IMR-90 (cell line): ENCODE measurements around the gene CREBZF. TPM values are rescaled to one million over a fixed set of nuclear protein-coding genes. Genes with fewer than 3 reads are reported as not detected.

Experiments
- ATAC-seq: fragments of 200-7000 bp; cut with Tn5 transposase; 2 replicates; pipeline ENCODE4 v1.9.1; 2020; ENCODE audit warnings: low read depth, mild to moderate bottlenecking, moderate library complexity
- BruUV-seq: library from RNA; stranded (reverse); fragments of 400-500 nt; replicated peaks from 2 replicates; lab custom pipeline; 2021; lab: Mats Ljungman, UMichigan
- CTCF ChIA-PET: fragments of 300-600 bp; formaldehyde crosslinking; extraction: SDS; loops from one replicate; lab custom pipeline; 2021; ENCODE audit warnings: antibody characterized with exemption; lab: Yijun Ruan, JAX
- POLR2A ChIA-PET: fragments of 300-600 bp; sonication (Branson Sonifier 250); formaldehyde crosslinking; loops from one replicate; lab custom pipeline; 2022; ENCODE audit warnings: antibody characterized with exemption; ENCODE audit not compliant: unreplicated experiment; lab: Charles Lee
- DNase-seq: peaks from one replicate; pipeline ENCODE4 v3.0.0; 2013
- H2AFZ ChIP-seq: replicated peaks from 2 replicates; pipeline ENCODE3; 2013; ENCODE audit warnings: low read length, mild to moderate bottlenecking; ENCODE audit not compliant: poor library complexity
- H2AK5ac ChIP-seq: 2 replicates; pipeline ENCODE4 v1.6.1; 2013; ENCODE audit warnings: low read depth, low read length, inconsistent platforms
- H2AK9ac ChIP-seq: replicated peaks from 2 replicates; pipeline ENCODE3; 2013; ENCODE audit warnings: mild to moderate bottlenecking, low read depth, low read length, moderate library complexity; ENCODE audit not compliant: poor library complexity
- H2BK120ac ChIP-seq: 2 replicates; pipeline ENCODE4 v1.6.1; 2013; ENCODE audit warnings: low read depth, low read length, inconsistent platforms
- H2BK15ac ChIP-seq: 3 replicates; pipeline ENCODE4 v1.6.1; 2013; ENCODE audit warnings: low read depth, low read length, inconsistent platforms
- H2BK20ac ChIP-seq: 2 replicates; pipeline ENCODE4 v1.6.1; 2013; ENCODE audit warnings: low read depth, mild to moderate bottlenecking, inconsistent platforms, low read length, moderate library complexity
- H2BK5ac ChIP-seq: 2 replicates; pipeline ENCODE4 v1.6.1; 2013; ENCODE audit warnings: mild to moderate bottlenecking, low read depth, low read length, inconsistent platforms; ENCODE audit not compliant: poor library complexity, severe bottlenecking
- H3K14ac ChIP-seq: replicated peaks from 2 replicates; pipeline ENCODE4 v1.6.1; 2013; ENCODE audit warnings: low read depth, low read length, inconsistent platforms
- H3K18ac ChIP-seq: 2 replicates; pipeline ENCODE4 v1.6.1; 2013; ENCODE audit warnings: low read depth, low read length, control low read depth
- H3K23ac ChIP-seq: 2 replicates; pipeline ENCODE4 v1.6.1; 2013; ENCODE audit warnings: low read depth, low read length, inconsistent platforms
- H3K27ac ChIP-seq: 2 replicates; pipeline ENCODE4 v1.5.1; 2013; ENCODE audit warnings: mild to moderate bottlenecking, control low read depth, low read length; ENCODE audit not compliant: insufficient read depth
- H3K27me3 ChIP-seq: 2 replicates; pipeline ENCODE4 v1.6.1; 2013; ENCODE audit warnings: low read length; ENCODE audit not compliant: control insufficient read depth, insufficient read depth
- H3K36me3 ChIP-seq: 2 replicates; pipeline ENCODE4 v1.6.1; 2013; ENCODE audit warnings: low read length, mixed read lengths; ENCODE audit not compliant: control insufficient read depth, insufficient read depth
- H3K4ac ChIP-seq: 2 replicates; pipeline ENCODE4 v1.6.1; 2013; ENCODE audit warnings: low read depth, low read length, inconsistent platforms
- H3K4me1 ChIP-seq: 2 replicates; pipeline ENCODE4 v1.6.1; 2013; ENCODE audit warnings: low read length, mixed read lengths; ENCODE audit not compliant: control insufficient read depth, insufficient read depth
- H3K4me2 ChIP-seq: 2 replicates; pipeline ENCODE4 v1.6.1; 2013; ENCODE audit warnings: low read depth, mild to moderate bottlenecking, control low read depth, low read length, moderate library complexity
- H3K4me3 ChIP-seq: 2 replicates; pipeline ENCODE4 v1.5.1; 2013; ENCODE audit warnings: low read depth, mild to moderate bottlenecking, control low read depth, low read length, moderate library complexity; ENCODE audit not compliant: insufficient read depth
- H3K56ac ChIP-seq: 2 replicates; pipeline ENCODE4 v1.6.1; 2013; ENCODE audit warnings: low read length, inconsistent platforms; ENCODE audit not compliant: insufficient read depth; ENCODE audit errors: extremely low read depth
- H3K79me1 ChIP-seq, 2 experiments: 2 replicates each; pipeline ENCODE4 v1.6.1; 2013; ENCODE audit warnings: low read length in 2 of 2, inconsistent platforms in 1 of 2, low read depth in 1 of 2
- H3K9ac ChIP-seq: 2 replicates; pipeline ENCODE4 v1.6.1; 2013; ENCODE audit warnings: low read depth, low read length, control low read depth
- H3K9me1 ChIP-seq: 2 replicates; pipeline ENCODE4 v1.6.1; 2013; ENCODE audit warnings: low read length, inconsistent platforms; ENCODE audit not compliant: insufficient read depth
- H3K9me3 ChIP-seq: 2 replicates; pipeline ENCODE4 v1.6.1; 2013; ENCODE audit warnings: low read length; ENCODE audit not compliant: control insufficient read depth, insufficient read depth
- H4K20me1 ChIP-seq: 2 replicates; pipeline ENCODE4 v1.6.1; 2013; ENCODE audit warnings: low read length, inconsistent platforms; ENCODE audit not compliant: insufficient read depth
- H4K5ac ChIP-seq: 2 replicates; pipeline ENCODE4 v1.6.1; 2013; ENCODE audit warnings: mild to moderate bottlenecking, low read depth, low read length, control low read depth
- H4K8ac ChIP-seq, 2 experiments: 2 replicates each; pipeline ENCODE4 v1.6.1; 2013; ENCODE audit warnings: low read depth in 2 of 2, low read length in 2 of 2, control low read depth in 1 of 2, inconsistent platforms in 1 of 2
- H4K91ac ChIP-seq: 2 replicates; pipeline ENCODE4 v1.6.1; 2013; ENCODE audit warnings: low read depth, low read length, inconsistent platforms; ENCODE audit not compliant: insufficient read depth
- CTCF ChIP-seq: conservative IDR thresholded peaks from 2 replicates; pipeline ENCODE4 v1.5.1; 2012; ENCODE audit warnings: mild to moderate bottlenecking, low read depth, low read length, improper control_type of control experiment
- FOS ChIP-seq: fragments of 150-350 bp; IDR thresholded peaks from 2 replicates; pipeline ENCODE4 v1.6.1; 2016; ENCODE audit warnings: low read depth, low read length
- MXI1 ChIP-seq: IDR thresholded peaks from 2 replicates; pipeline ENCODE4 v1.6.1; 2012; ENCODE audit warnings: low read depth, mild to moderate bottlenecking, low read length, moderate library complexity, borderline replicate concordance
- POLR2A ChIP-seq: IDR thresholded peaks from 2 replicates; pipeline ENCODE4 v1.6.1; 2012; ENCODE audit warnings: mild to moderate bottlenecking, low read depth, low read length
- WGBS, 2 experiments: methylation state at CpG; one replicate each; pipeline versions ENCODE4 v1.1.5 to v1.1.7; 2013; ENCODE audit warnings: missing lambda C conversion rate in 2 of 2; ENCODE audit not compliant: insufficient read length in 1 of 2; ENCODE audit errors: extremely low coverage in 2 of 2; 5-methylcytosine and 5-hydroxymethylcytosine counted together
- dilution Hi-C: fragments of 300-500 bp; cut with HindIII; formaldehyde crosslinking; loops from one replicate; pipeline ENCODE4 v1.14.3; 2018; ENCODE audit warnings: low sequenced_read_pairs; ENCODE audit not compliant: unreplicated experiment
- in situ Hi-C: fragments of 300-500 bp; cut with MboI; formaldehyde crosslinking; loops from 3 replicates; pipeline ENCODE4 v1.14.3; 2019; ENCODE audit warnings: low sequenced_read_pairs, inconsistent platforms, mixed read lengths
- intact Hi-C: fragments of 100-400 bp; cut with micrococcal nuclease; formaldehyde crosslinking; loops from 2 replicates; pipeline ENCODE4 v1.10.0; 2022
- polyA plus RNA-seq, 3 experiments: library from polyadenylated mRNA; depleted of rRNA; stranded (reverse); fragments of >200 nt; gene quantifications; 2 replicates each; pipeline ENCODE4 v1.2.3, GENCODE V29; 2012; ENCODE audit warnings: low replicate concordance in 1 of 3
- total RNA-seq: library from RNA; depleted of rRNA; stranded (reverse); fragments of >200 nt; gene quantifications from 2 replicates; pipeline ENCODE4 v1.2.3, GENCODE V29; 2012
- TF ChIP-seq, protein P1 (sequence below): fragments of 150-350 bp; IDR thresholded peaks from 2 replicates; pipeline ENCODE4 v1.6.1; 2017; ENCODE audit warnings: mild to moderate bottlenecking, antibody characterized with exemption, low read length, low read depth

Gene CREBZF
- total and polyA plus RNA-seq, 2 of the 4 experiments (the other 2 are of a cell fraction), result 12.5 to 17.7 TPM

GRCh38 chr11:85628771-85629341, 36.1 kb downstream of the CREBZF start:
- peaks cover 4 to 30% of the 10 kb centered on the region in 2 experiments; a peak in 2 of 4 replicates for H3K79me1 ChIP-seq
- no peak overlapping the region for H2BK20ac ChIP-seq
- H3K4me3 ChIP-seq, result peak overlapping the region; percentile 70
- 0 out of 2 replicates have a peak, but pooled peaks cover 2% of the 10 kb centered on the region for H3K36me3 ChIP-seq
- ChIA-PET POLR2A (interaction anchor here (0.7 to 1.4 kb wide), 4 partner anchors 12 to 36 kb away, joined by 3 to 16 read pairs (median 4); partner anchors contain the start of gene CREBZF), CTCF (no interaction called here)
- no peaks in the 10 kb centered on the region for H3K9me1 ChIP-seq
- H3K4ac ChIP-seq, result peak overlapping the region; percentile 74
- H4K20me1 ChIP-seq, result no peaks in the 10 kb centered on the region
- BruUV-seq, result no TSS peak
- peak overlapping the region; percentile 74 to 93 for H4K8ac ChIP-seq
- peak overlapping the region; percentile 26 for H2AK9ac ChIP-seq
- no CpG with 5 or more reads among the region's 13 CpGs for WGBS, 2 experiments
- H4K5ac ChIP-seq, result peak overlapping the region; percentile 80
- H3K23ac ChIP-seq, result peak overlapping the region; percentile 69; the same call in 1 of the 2 replicates
- DNase-seq (peak; percentile 8), ATAC-seq (peak; percentile 10)
- in situ Hi-C loops, result no loop called here
- dilution Hi-C loops, result no loop called here
- peak overlapping the region; percentile 56; the same call in 1 of the 3 replicates for H2BK15ac ChIP-seq
- H4K91ac ChIP-seq, result peak overlapping the region; percentile 76
- 0 out of 2 replicates have a peak overlapping the region, but pooled peaks have one; percentile 3 for H2BK120ac ChIP-seq
- peak overlapping the region; percentile 86 for H3K4me2 ChIP-seq
- TF ChIP-seq POLR2A (no peak), MXI1 (peak; percentile 34; the same call in 1 of the 2 replicates), FOS (no peak), CTCF (no peak)
- TF ChIP-seq, protein P1, sequence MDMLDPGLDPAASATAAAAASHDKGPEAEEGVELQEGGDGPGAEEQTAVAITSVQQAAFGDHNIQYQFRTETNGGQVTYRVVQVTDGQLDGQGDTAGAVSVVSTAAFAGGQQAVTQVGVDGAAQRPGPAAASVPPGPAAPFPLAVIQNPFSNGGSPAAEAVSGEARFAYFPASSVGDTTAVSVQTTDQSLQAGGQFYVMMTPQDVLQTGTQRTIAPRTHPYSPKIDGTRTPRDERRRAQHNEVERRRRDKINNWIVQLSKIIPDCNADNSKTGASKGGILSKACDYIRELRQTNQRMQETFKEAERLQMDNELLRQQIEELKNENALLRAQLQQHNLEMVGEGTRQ, result peak; percentile 41; the same call in 1 of the 2 replicates
- H3K14ac ChIP-seq, result peak overlapping the region; percentile 70
- peak overlapping the region; percentile 83 for H3K9ac ChIP-seq
- peak overlapping the region; percentile 66 for H2BK5ac ChIP-seq
- no peaks in the 10 kb centered on the region for H3K9me3 ChIP-seq
- peak overlapping the region; percentile 37 for H3K18ac ChIP-seq
- peak overlapping the region; percentile 76 for H3K56ac ChIP-seq
- H2AK5ac ChIP-seq, result no peak overlapping the region
- peak overlapping the region; percentile 82 for H3K27ac ChIP-seq
- H3K27me3 ChIP-seq, result no peaks in the 10 kb centered on the region
- peak overlapping the region; percentile 99 for H2AFZ ChIP-seq
- peaks cover 2% of the 10 kb centered on the region for H3K4me1 ChIP-seq
- intact Hi-C loops, result loop anchor here (2.0 kb wide), 1 partner anchor 36 kb away; the partner anchor contains the start of gene CREBZF
